Adipocyte (in vitro differentiated cells): Measurements from ENCODE around the gene ZFP57.
"Not testable (repeated sequence)": the region's sequence is repeated elsewhere in the genome, so short reads cannot be mapped to it uniquely, and the experiment has no call there.

ENCODE experiments used
- DNase-seq: peaks from one replicate; pipeline ENCODE4 v3.0.0-alpha.2; 2015; ENCODE audit warnings: low read depth
- H3K27me3 ChIP-seq: replicated peaks from 2 replicates; pipeline ENCODE4 v1.7.0; 2013; ENCODE audit warnings: mild to moderate bottlenecking, low read length, moderate library complexity; ENCODE audit not compliant: control insufficient read depth, insufficient read depth
- H3K36me3 ChIP-seq: 2 replicates; pipeline ENCODE4 v1.7.0; 2013; ENCODE audit warnings: low read length, mild to moderate bottlenecking, moderate library complexity; ENCODE audit not compliant: control insufficient read depth, insufficient read depth, severe bottlenecking
- H3K4me1 ChIP-seq: 2 replicates; pipeline ENCODE4 v1.7.0; 2013; ENCODE audit warnings: mild to moderate bottlenecking, low read length, moderate library complexity; ENCODE audit not compliant: control insufficient read depth, insufficient read depth
- H3K4me3 ChIP-seq: 2 replicates; pipeline ENCODE4 v1.7.0; 2013; ENCODE audit warnings: mild to moderate bottlenecking, low read length, moderate library complexity
- H3K9ac ChIP-seq: 2 replicates; pipeline ENCODE4 v1.7.0; 2013; ENCODE audit warnings: mild to moderate bottlenecking, low read length, moderate library complexity
- H3K9me3 ChIP-seq: 2 replicates; pipeline ENCODE4 v1.7.0; 2013; ENCODE audit warnings: mild to moderate bottlenecking, low read length, moderate library complexity; ENCODE audit not compliant: control insufficient read depth

Gene ZFP57

GRCh38 chr6:29681811-29682210 is 859 bp upstream of the ZFP57 start:
- Histone ChIP-seq H3K4me3 (no peak overlapping the region), H3K9ac (no peak overlapping the region), H3K36me3 (no peaks in the 10 kb centered on the region), H3K27me3 (peaks cover 12% of the 10 kb centered on the region), H3K4me1 (no peaks in the 10 kb centered on the region), H3K9me3 (peaks cover 7% of the 10 kb centered on the region)
- DNase-seq = no peak

GRCh38 chr6:29680416-29680815 is 536 bp downstream of the ZFP57 start:
- peak overlapping the region; percentile 48 for H3K4me3 ChIP-seq
- no peaks in the 10 kb centered on the region for H3K4me1 ChIP-seq
- H3K9me3 ChIP-seq = peaks cover 4% of the 10 kb centered on the region
- no peak for DNase-seq
- H3K9ac ChIP-seq = no peak overlapping the region
- no peaks in the 10 kb centered on the region for H3K36me3 ChIP-seq
- peaks cover 7% of the 10 kb centered on the region for H3K27me3 ChIP-seq

- H3K9ac ChIP-seq = no peak overlapping the region
- H3K4me1 ChIP-seq = no peaks in the 10 kb centered on the region
- H3K36me3 ChIP-seq = no peaks in the 10 kb centered on the region
- no peak for DNase-seq
- no peak overlapping the region for H3K4me3 ChIP-seq
- H3K27me3 ChIP-seq = peaks cover 2% of the 10 kb centered on the region
- H3K9me3 ChIP-seq = peaks cover 2% of the 10 kb centered on the region
Observed at GRCh38 chr6:29679962-29680361, 990 bp downstream of the ZFP57 start.

GRCh38 chr6:29678114-29678513 is 2.8 kb downstream of the ZFP57 start:
- H3K36me3 ChIP-seq = no peaks in the 10 kb centered on the region
- no peak overlapping the region for H3K9ac ChIP-seq
- no peak overlapping the region for H3K4me3 ChIP-seq
- no peaks in the 10 kb centered on the region for H3K4me1 ChIP-seq
- no peaks in the 10 kb centered on the region for H3K9me3 ChIP-seq
- no peak for DNase-seq
- no peaks in the 10 kb centered on the region for H3K27me3 ChIP-seq

- H3K9ac ChIP-seq = no peak overlapping the region
- no peak overlapping the region for H3K4me3 ChIP-seq
- no peak for DNase-seq
- no peaks in the 10 kb centered on the region for H3K36me3 ChIP-seq
- no peaks in the 10 kb centered on the region for H3K9me3 ChIP-seq
- H3K4me1 ChIP-seq = no peaks in the 10 kb centered on the region
- peaks cover 5% of the 10 kb centered on the region for H3K27me3 ChIP-seq
Observed at GRCh38 chr6:29676981-29677601, 3.9 kb downstream of the ZFP57 start.

GRCh38 chr6:29675561-29675960 is 5.4 kb downstream of the ZFP57 start:
- Histone ChIP-seq H3K9ac (no peak overlapping the region), H3K9me3 (no peaks in the 10 kb centered on the region), H3K4me3 (no peak overlapping the region), H3K27me3 (peaks cover 16% of the 10 kb centered on the region), H3K4me1 (no peaks in the 10 kb centered on the region), H3K36me3 (no peaks in the 10 kb centered on the region)
- DNase-seq = no peak

GRCh38 chr6:29674008-29674407 is 6.9 kb downstream of the ZFP57 start:
- H3K4me1 ChIP-seq = no peaks in the 10 kb centered on the region

GRCh38 chr6:29673161-29673560 is 7.8 kb downstream of the ZFP57 start:
- Histone ChIP-seq H3K27me3 (peaks cover 30% of the 10 kb centered on the region), H3K4me1 (no peaks in the 10 kb centered on the region), H3K4me3 (no peak overlapping the region), H3K36me3 (no peaks in the 10 kb centered on the region), H3K9ac (no peak overlapping the region), H3K9me3 (no peaks in the 10 kb centered on the region)
- no peak for DNase-seq

More at GRCh38 chr6:29674008-29674407, 6.9 kb downstream of the ZFP57 start:
- no peak for DNase-seq
- Histone ChIP-seq H3K9me3 (no peaks in the 10 kb centered on the region), H3K27me3 (peaks cover 25% of the 10 kb centered on the region), H3K9ac (no peak overlapping the region), H3K4me3 (no peak overlapping the region), H3K36me3 (no peaks in the 10 kb centered on the region)

- peaks cover 40% of the 10 kb centered on the region for H3K27me3 ChIP-seq
- DNase-seq, H3K9me3 ChIP-seq, H3K4me1 ChIP-seq, H3K4me3 ChIP-seq, H3K36me3 ChIP-seq, H3K9ac ChIP-seq: not testable (repeated sequence)
Observed at GRCh38 chr6:29672116-29672515, 8.8 kb downstream of the ZFP57 start.

- no peak for DNase-seq
Observed at GRCh38 chr6:29671026-29671425, 9.9 kb downstream of the ZFP57 start.

GRCh38 chr6:29667158-29667557 is 13.8 kb downstream of the ZFP57 start:
- DNase-seq = no peak
- Histone ChIP-seq H3K36me3 (no peaks in the 10 kb centered on the region), H3K4me1 (no peaks in the 10 kb centered on the region), H3K9me3 (no peaks in the 10 kb centered on the region), H3K9ac (no peak overlapping the region), H3K27me3 (peaks cover 53% of the 10 kb centered on the region), H3K4me3 (no peak overlapping the region)

More at GRCh38 chr6:29671026-29671425, 9.9 kb downstream of the ZFP57 start:
- Histone ChIP-seq H3K4me3 (no peak overlapping the region), H3K9ac (no peak overlapping the region), H3K9me3 (no peaks in the 10 kb centered on the region), H3K36me3 (no peaks in the 10 kb centered on the region), H3K4me1 (no peaks in the 10 kb centered on the region), H3K27me3 (peaks cover 50% of the 10 kb centered on the region)

GRCh38 chr6:29666826-29667130 is 14.2 kb downstream of the ZFP57 start:
- no peaks in the 10 kb centered on the region for H3K9me3 ChIP-seq
- H3K9ac ChIP-seq = no peak overlapping the region
- no peaks in the 10 kb centered on the region for H3K4me1 ChIP-seq
- peaks cover 53% of the 10 kb centered on the region for H3K27me3 ChIP-seq
- H3K4me3 ChIP-seq = no peak overlapping the region
- DNase-seq = no peak
- no peaks in the 10 kb centered on the region for H3K36me3 ChIP-seq
